GM18526 (cell line): ENCODE results near the gene RNPC3.
"Not testable (repeated sequence)": the region's sequence is repeated elsewhere in the genome, so short reads cannot be mapped to it uniquely, and the experiment has no call there.

Experiments used
- POLR2A ChIP-seq: IDR thresholded peaks from 3 replicates; pipeline ENCODE4 v1.6.1; 2011; ENCODE audit not compliant: insufficient read length; ENCODE audit errors: extremely low read depth

RNPC3 gene

GRCh38 chr1:103527331-103527730, 1.8 kb downstream of the RNPC3 start:
- TF ChIP-seq POLR2A = no peak

GRCh38 chr1:103529746-103530145, 4.2 kb downstream of the RNPC3 start:
- no peak for TF ChIP-seq POLR2A

- no peak for TF ChIP-seq POLR2A
These were observed 12.7 kb downstream of the RNPC3 start for GRCh38 chr1:103538226-103538625.

- TF ChIP-seq POLR2A = no peak
These were observed 15.9 kb downstream of the RNPC3 start for GRCh38 chr1:103541431-103541830.

GRCh38 chr1:103546496-103546895, 21.0 kb downstream of the RNPC3 start:
- no peak for TF ChIP-seq POLR2A

- no peak for TF ChIP-seq POLR2A
These were observed 22.3 kb downstream of the RNPC3 start for GRCh38 chr1:103547840-103548239.

- no peak for TF ChIP-seq POLR2A
These were observed 34.9 kb downstream of the RNPC3 start for GRCh38 chr1:103560427-103560826.

- no peak for TF ChIP-seq POLR2A
These were observed 36.3 kb downstream of the RNPC3 start for GRCh38 chr1:103561643-103562395.

GRCh38 chr1:103563056-103563455, 37.6 kb downstream of the RNPC3 start:
- TF ChIP-seq POLR2A = no peak

GRCh38 chr1:103569493-103569892, 44.0 kb downstream of the RNPC3 start:
- TF ChIP-seq POLR2A = no peak

- TF ChIP-seq POLR2A = not testable (repeated sequence)
These were observed 45.8 kb downstream of the RNPC3 start, which contains the start of gene AMY2B for GRCh38 chr1:103571289-103571688. Gene AMY2B, plus strand, starts transcription at chr1:103571589. Its CDS starts 14 bp downstream, at chr1:103571603.

GRCh38 chr1:103576065-103576464, 50.6 kb downstream of the RNPC3 start:
- TF ChIP-seq POLR2A = no peak

- TF ChIP-seq POLR2A = no peak
These were observed 57.0 kb downstream of the RNPC3 start for GRCh38 chr1:103582464-103582863.

- TF ChIP-seq POLR2A = no peak
These were observed 58.4 kb downstream of the RNPC3 start for GRCh38 chr1:103583887-103584286.

GRCh38 chr1:103584537-103584936, 59.0 kb downstream of the RNPC3 start:
- TF ChIP-seq POLR2A = no peak
